ENCODE results near the gene AHSG.

AHSG gene

GRCh38 chr3:186590580-186591295 lies 22.1 kb upstream of the AHSG start:
- DNase-seq (ENCODE audit: low read depth, low spot score) = no peak

GRCh38 chr3:186592682-186593081 lies 20.2 kb upstream of the AHSG start:
- no peak for DNase-seq (ENCODE audit: low read depth, low spot score)

More at GRCh38 chr3:186590580-186591295, 22.1 kb upstream of the AHSG start:
- H3K27ac ChIP-seq = peak overlapping the region; percentile 83

GRCh38 chr3:186593862-186594261 lies 19.0 kb upstream of the AHSG start:
- no peak overlapping the region for H3K27ac ChIP-seq
- no peak for DNase-seq (ENCODE audit: low read depth, low spot score)

More at GRCh38 chr3:186592682-186593081, 20.2 kb upstream of the AHSG start:
- H3K27ac ChIP-seq = no peak overlapping the region

GRCh38 chr3:186594591-186595113 lies 18.2 kb upstream of the AHSG start:
- DNase-seq (ENCODE audit: low read depth, low spot score) = no peak
- H3K27ac ChIP-seq = no peak overlapping the region

GRCh38 chr3:186596568-186597287 lies 16.1 kb upstream of the AHSG start:
- H3K27ac ChIP-seq = peak overlapping the region; percentile 56
- DNase-seq (ENCODE audit: low read depth, low spot score) = no peak

GRCh38 chr3:186598108-186598784 lies 14.6 kb upstream of the AHSG start:
- no peak overlapping the region for H3K27ac ChIP-seq
- no peak for DNase-seq (ENCODE audit: low read depth, low spot score)

GRCh38 chr3:186598794-186599141 lies 14.1 kb upstream of the AHSG start:
- H3K27ac ChIP-seq = no peak overlapping the region
- no peak for DNase-seq (ENCODE audit: low read depth, low spot score)

- no peak overlapping the region for H3K27ac ChIP-seq
Measured at GRCh38 chr3:186599142-186599784, 13.6 kb upstream of the AHSG start.

GRCh38 chr3:186599785-186600166 lies 13.1 kb upstream of the AHSG start:
- H3K27ac ChIP-seq = no peak overlapping the region
- no peak for DNase-seq (ENCODE audit: low read depth, low spot score)

More at GRCh38 chr3:186599142-186599784, 13.6 kb upstream of the AHSG start:
- DNase-seq (ENCODE audit: low read depth, low spot score) = no peak

GRCh38 chr3:186600896-186601295 lies 12.0 kb upstream of the AHSG start:
- H3K27ac ChIP-seq = no peak overlapping the region
- DNase-seq (ENCODE audit: low read depth, low spot score) = no peak

- no peak overlapping the region for H3K27ac ChIP-seq
- DNase-seq (ENCODE audit: low read depth, low spot score) = no peak
Measured at GRCh38 chr3:186603159-186603558, 9.7 kb upstream of the AHSG start.

- DNase-seq (ENCODE audit: low read depth, low spot score) = peak; percentile 24
- no peak overlapping the region for H3K27ac ChIP-seq
Measured at GRCh38 chr3:186605078-186605477, 7.8 kb upstream of the AHSG start.

GRCh38 chr3:186605561-186606545 lies 7.0 kb upstream of the AHSG start:
- no peak overlapping the region for H3K27ac ChIP-seq

GRCh38 chr3:186608624-186609215 lies 4.1 kb upstream of the AHSG start:
- no peak for DNase-seq (ENCODE audit: low read depth, low spot score)
- H3K27ac ChIP-seq = no peak overlapping the region

More at GRCh38 chr3:186605561-186606545, 7.0 kb upstream of the AHSG start:
- no peak for DNase-seq (ENCODE audit: low read depth, low spot score)

GRCh38 chr3:186609247-186609868 lies 3.5 kb upstream of the AHSG start:
- no peak overlapping the region for H3K27ac ChIP-seq
- DNase-seq (ENCODE audit: low read depth, low spot score) = no peak

- H3K27ac ChIP-seq = no peak overlapping the region
- DNase-seq (ENCODE audit: low read depth, low spot score) = no peak
Measured at GRCh38 chr3:186612065-186612464, 795 bp upstream of the AHSG start.

- no peak overlapping the region for H3K27ac ChIP-seq
- DNase-seq (ENCODE audit: low read depth, low spot score) = no peak
Measured at GRCh38 chr3:186613637-186614265, 891 bp downstream of the AHSG start.

GRCh38 chr3:186614266-186614596 lies 1.4 kb downstream of the AHSG start:
- no peak for DNase-seq (ENCODE audit: low read depth, low spot score)

More at GRCh38 chr3:186614266-186614596, 1.4 kb downstream of the AHSG start:
- H3K27ac ChIP-seq = no peak overlapping the region
